ENCODE results near the gene SLC22A1.

Gene SLC22A1

DNA sequence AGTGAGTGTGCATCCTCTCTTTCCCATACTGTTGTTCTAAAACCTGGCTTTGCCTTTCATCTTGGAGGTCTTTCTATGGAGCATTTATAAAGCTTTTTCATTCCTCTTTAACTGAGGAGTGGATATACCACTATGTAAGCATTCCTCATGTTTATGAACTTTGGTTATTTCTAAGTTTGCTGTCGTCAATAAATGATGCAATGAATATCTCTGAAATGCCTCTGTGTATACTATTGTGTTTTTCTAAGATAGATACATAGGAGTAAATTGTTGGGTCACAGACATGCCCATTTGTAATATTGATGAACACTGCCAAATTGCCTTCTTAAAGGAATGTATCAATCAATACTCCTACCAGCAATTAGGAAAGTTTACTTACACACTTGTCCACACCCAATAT lies 83.1 kb downstream of the SLC22A1 start:
- no peak for DNase-seq (ENCODE audit: low read depth in 2 of 2)
- H3K4me3 ChIP-seq (replicated peaks in 1 of 2; ENCODE audit: low read depth in 2 of 2, low read length in 2 of 2): no peak overlapping the region
- TF ChIP-seq, protein P1, sequence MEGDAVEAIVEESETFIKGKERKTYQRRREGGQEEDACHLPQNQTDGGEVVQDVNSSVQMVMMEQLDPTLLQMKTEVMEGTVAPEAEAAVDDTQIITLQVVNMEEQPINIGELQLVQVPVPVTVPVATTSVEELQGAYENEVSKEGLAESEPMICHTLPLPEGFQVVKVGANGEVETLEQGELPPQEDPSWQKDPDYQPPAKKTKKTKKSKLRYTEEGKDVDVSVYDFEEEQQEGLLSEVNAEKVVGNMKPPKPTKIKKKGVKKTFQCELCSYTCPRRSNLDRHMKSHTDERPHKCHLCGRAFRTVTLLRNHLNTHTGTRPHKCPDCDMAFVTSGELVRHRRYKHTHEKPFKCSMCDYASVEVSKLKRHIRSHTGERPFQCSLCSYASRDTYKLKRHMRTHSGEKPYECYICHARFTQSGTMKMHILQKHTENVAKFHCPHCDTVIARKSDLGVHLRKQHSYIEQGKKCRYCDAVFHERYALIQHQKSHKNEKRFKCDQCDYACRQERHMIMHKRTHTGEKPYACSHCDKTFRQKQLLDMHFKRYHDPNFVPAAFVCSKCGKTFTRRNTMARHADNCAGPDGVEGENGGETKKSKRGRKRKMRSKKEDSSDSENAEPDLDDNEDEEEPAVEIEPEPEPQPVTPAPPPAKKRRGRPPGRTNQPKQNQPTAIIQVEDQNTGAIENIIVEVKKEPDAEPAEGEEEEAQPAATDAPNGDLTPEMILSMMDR (IDR thresholded peaks at IDR 0.05; ENCODE audit: low read depth, low read length): no peak

DNA sequence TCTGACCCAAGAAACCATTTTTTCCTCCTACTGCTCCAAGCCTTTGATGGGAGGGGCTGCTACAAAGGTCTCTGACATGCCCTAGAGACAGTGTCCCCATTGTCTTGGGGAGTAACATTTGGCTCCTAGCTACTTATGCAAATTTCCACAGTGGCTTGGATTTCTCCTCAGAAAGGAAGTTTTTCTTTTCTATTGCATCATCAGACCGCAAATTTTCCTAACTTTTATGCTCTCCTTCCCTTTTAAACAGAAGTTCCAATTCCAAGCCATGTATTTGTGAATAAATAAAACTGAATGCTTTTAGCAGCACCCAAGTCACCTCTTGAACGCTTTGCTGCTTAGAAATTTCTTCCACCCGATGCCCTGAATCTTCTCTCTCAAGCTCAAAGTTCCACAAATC lies 86.0 kb downstream of the SLC22A1 start:
- TF ChIP-seq, protein P1 (IDR thresholded peaks at IDR 0.05; ENCODE audit: low read depth, low read length): no peak
- no peak for DNase-seq (ENCODE audit: low read depth in 2 of 2)
- H3K4me3 ChIP-seq (replicated peaks in 1 of 2; ENCODE audit: low read depth in 2 of 2, low read length in 2 of 2): no peak overlapping the region

Data from cardiac fibroblast (primary cell).